ENCODE results near the gene C1orf21. TPM values are rescaled to one million over a fixed set of nuclear protein-coding genes. Genes with fewer than 3 reads are reported as not detected.
A peak's percentile ranks its signal among the peaks of the same experiment; 100 is the strongest.

C1orf21 gene
- total RNA-seq, 2 experiments from 2014 or later = 4.6 to 5.1 TPM

DNA sequence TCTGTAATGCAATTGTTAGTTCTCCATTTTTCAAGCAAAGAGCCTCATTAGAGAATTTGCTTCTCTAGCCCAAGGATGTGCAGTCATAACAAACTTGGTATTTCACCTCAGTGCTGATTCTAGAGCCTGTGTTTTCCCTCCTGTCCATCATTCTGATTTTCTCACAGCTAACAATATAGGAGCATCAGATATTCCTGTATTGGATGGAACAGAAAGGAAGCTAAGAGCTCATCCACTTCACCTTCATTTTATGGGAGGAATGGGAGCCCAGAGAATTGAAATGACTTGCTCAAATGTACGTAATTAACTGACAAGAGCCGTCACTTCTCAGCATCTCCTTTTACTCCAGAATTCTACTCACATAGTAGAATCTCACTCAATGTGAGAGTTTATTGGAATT, 271.2 kb downstream of the C1orf21 start:
- no peaks in the 10 kb centered on the region for H3K9me3 Mint-ChIP-seq (ENCODE audit: insufficient read depth)
- H3K27me3 Mint-ChIP-seq (ENCODE audit: low read depth) = peaks cover 22% of the 10 kb centered on the region
- no peaks in the 10 kb centered on the region for H3K4me1 Mint-ChIP-seq (ENCODE audit: low read depth)
- no peak overlapping the region for H3K4me3 Mint-ChIP-seq
- no peak overlapping the region for H3K27ac Mint-ChIP-seq
- H3K36me3 Mint-ChIP-seq (ENCODE audit: low read depth) = no peaks in the 10 kb centered on the region
- ATAC-seq (no peak), DNase-seq (no peak)
- CTCF ChIA-PET = no interaction called here
- POLR2A ChIA-PET = no interaction called here

DNA sequence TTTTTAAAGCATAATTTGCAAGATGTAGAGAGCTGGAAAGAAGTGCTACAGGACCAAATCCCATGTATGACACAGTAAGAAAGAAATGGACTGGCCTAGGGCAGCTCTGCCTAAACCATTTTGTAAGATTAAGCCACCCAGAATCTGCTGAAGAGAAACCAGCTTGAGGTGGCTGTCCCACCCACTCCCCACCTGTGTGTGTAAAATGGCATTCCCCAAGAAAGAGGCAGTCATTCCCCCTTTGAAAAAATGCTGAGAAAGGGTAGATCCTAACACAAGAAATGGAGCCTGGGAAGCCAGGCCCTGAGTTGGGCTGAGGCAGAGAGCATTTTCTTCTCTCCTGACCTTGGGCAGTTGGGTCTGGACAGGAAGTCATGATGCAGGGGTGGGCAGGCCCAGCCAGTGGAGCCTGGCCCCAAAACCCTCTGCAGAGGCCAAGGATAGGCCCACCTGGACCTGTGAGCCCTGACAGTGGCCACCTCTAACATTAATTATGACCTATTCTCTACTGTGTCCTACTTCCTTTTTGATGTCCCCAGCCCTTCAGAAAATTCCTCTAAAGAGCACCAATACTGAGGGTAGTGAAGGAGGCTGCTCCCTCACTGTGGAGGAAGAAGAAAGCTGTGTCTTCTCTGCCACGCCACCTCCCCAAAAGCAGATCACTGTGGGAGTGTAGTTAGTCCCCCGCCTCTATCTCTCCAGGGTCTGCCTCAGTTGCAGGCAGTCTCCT, 273.8 kb downstream of the C1orf21 start:
- no peaks in the 10 kb centered on the region for H3K36me3 Mint-ChIP-seq (ENCODE audit: low read depth)
- CTCF ChIA-PET = interaction anchor here (1.1 to 1.4 kb wide), 2 partner anchors 10 to 1005 kb away, joined by 4 to 5 read pairs; no protein-coding TSS in a partner anchor
- POLR2A ChIA-PET = no interaction called here
- ATAC-seq (no peak), DNase-seq (no peak)
- H3K27me3 Mint-ChIP-seq (ENCODE audit: low read depth) = peaks cover 20% of the 10 kb centered on the region
- H3K9me3 Mint-ChIP-seq (ENCODE audit: insufficient read depth) = no peaks in the 10 kb centered on the region
- no peak overlapping the region for H3K27ac Mint-ChIP-seq
- H3K4me3 Mint-ChIP-seq = no peak overlapping the region
- peaks cover 3% of the 10 kb centered on the region for H3K4me1 Mint-ChIP-seq (ENCODE audit: low read depth)

DNA sequence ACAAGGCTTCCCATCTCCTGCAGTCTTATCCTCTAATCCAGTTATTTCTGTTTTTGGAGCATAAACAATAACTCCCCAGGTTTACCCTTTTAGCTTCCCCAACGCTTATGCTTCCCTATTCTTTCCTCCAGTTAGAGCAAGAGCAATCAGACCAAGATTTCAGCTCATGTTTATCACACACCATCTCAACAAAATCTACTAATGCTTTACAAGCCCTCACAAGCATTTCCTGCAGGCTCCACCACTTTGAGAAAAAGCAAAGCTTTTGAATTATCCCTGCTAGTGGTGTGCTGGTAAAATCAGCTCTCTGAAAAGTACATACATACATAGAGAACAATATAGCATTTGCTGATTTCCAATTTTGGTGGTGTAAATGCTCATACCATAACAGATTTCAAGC, 275.0 kb downstream of the C1orf21 start:
- Mint-ChIP-seq H3K4me3 (no peak overlapping the region), H3K27ac (no peak overlapping the region), H3K27me3 (ENCODE audit: low read depth) (peaks cover 24% of the 10 kb centered on the region), H3K36me3 (ENCODE audit: low read depth) (no peaks in the 10 kb centered on the region), H3K4me1 (ENCODE audit: low read depth) (peaks cover 3% of the 10 kb centered on the region), H3K9me3 (ENCODE audit: insufficient read depth) (no peaks in the 10 kb centered on the region)
- ATAC-seq (no peak), DNase-seq (no peak)
- CTCF ChIA-PET = interaction anchor here (1.4 kb wide), 1 partner anchor 1006 kb away, joined by 5 read pairs; no protein-coding TSS in a partner anchor
- POLR2A ChIA-PET = no interaction called here

DNA sequence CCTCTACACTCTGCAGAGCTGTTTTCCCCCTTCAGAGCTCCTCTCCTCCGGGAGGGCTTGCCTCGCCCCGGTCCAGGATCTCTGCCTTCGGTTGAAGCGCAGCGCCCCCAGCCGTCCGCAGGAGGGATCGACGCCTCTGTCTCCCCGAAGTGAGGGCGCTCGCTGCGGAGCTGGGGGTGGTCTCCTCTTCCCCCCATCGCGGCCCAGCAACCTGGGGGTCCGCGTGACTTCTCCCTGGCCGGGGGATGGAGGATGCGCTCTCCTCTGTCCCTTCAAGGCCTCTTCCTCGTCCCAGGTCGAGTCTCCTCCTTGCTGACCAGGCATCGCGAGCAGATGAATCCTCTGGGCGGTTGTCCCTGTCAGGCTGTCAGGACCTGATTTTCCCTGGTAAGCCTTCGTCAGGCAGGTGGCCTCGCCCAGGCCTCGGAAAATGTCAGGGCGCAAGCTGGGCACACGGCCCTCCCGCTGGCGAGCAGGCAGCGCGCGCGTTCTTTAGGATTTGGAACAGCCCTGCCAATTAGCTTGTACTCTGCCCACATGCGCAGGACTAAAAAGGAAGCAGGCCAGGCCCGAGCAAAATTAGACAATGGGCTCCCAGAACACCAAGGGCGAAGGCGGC, 277.3 kb downstream of the C1orf21 start:
- ChIA-PET POLR2A (no interaction called here), CTCF (interaction anchor here (0.6 to 1.8 kb wide), 36 partner anchors 10 to 1009 kb away, joined by 3 to 11 read pairs (median 4); no protein-coding TSS in a partner anchor)
- DNase-seq = peak; percentile 64
- Mint-ChIP-seq H3K4me1 (ENCODE audit: low read depth) (peaks cover 3% of the 10 kb centered on the region), H3K36me3 (ENCODE audit: low read depth) (no peaks in the 10 kb centered on the region), H3K4me3 (no peak overlapping the region), H3K27ac (no peak overlapping the region), H3K9me3 (ENCODE audit: insufficient read depth) (no peaks in the 10 kb centered on the region), H3K27me3 (ENCODE audit: low read depth) (peaks cover 26% of the 10 kb centered on the region)
- peak; percentile 81 for ATAC-seq

DNA sequence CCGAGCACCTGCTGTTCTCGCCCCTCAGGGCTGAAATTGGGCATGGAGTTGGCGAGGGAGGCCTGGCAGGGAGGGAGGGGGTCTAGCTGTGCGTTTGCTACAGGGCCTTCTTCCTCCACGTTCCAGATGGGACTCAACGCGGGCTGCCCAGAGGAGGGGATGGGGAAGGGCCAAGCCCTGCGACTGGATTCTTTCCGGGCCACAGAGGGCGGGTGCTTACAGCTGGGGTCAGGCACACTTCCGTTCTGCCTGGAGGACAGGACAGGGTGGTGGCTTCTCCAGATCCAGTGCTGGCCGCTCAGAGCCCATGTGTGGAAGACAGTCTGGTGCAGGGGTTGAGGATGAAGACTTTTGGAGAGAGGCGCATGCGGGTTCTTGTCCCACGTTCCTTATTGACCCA, 277.8 kb downstream of the C1orf21 start:
- ATAC-seq = no peak
- H3K4me1 Mint-ChIP-seq (ENCODE audit: low read depth) = peaks cover 3% of the 10 kb centered on the region
- CTCF ChIA-PET = interaction anchor here (0.6 to 1.8 kb wide), 24 partner anchors 9 to 1009 kb away, joined by 3 to 10 read pairs (median 4); no protein-coding TSS in a partner anchor
- peaks cover 26% of the 10 kb centered on the region for H3K27me3 Mint-ChIP-seq (ENCODE audit: low read depth)
- no peak overlapping the region for H3K27ac Mint-ChIP-seq
- H3K4me3 Mint-ChIP-seq = no peak overlapping the region
- POLR2A ChIA-PET = no interaction called here
- H3K9me3 Mint-ChIP-seq (ENCODE audit: insufficient read depth) = no peaks in the 10 kb centered on the region
- H3K36me3 Mint-ChIP-seq (ENCODE audit: low read depth) = no peaks in the 10 kb centered on the region
- DNase-seq = no peak

DNA sequence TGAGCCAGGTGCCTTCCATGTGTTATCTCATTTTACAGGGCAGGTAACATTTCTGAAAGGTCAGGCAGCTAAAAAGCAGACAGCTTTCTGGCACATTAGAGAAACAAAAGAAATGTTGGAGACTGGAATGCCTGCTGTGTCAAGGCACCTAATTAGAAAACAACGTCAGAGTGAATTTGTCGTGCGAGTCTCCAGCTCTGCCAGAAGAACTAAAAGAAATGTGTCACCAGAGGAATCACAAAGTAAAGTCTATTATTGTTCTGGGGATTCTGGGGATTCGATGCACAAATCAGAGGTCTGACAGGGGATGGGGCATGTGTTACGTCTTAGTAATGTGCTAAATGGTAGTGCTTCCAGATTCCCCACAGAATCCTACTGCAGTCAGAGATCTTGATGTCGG, 278.5 kb downstream of the C1orf21 start:
- Mint-ChIP-seq H3K4me3 (no peak overlapping the region), H3K9me3 (ENCODE audit: insufficient read depth) (no peaks in the 10 kb centered on the region), H3K27me3 (ENCODE audit: low read depth) (peaks cover 23% of the 10 kb centered on the region), H3K27ac (no peak overlapping the region), H3K4me1 (ENCODE audit: low read depth) (peaks cover 3% of the 10 kb centered on the region), H3K36me3 (ENCODE audit: low read depth) (no peaks in the 10 kb centered on the region)
- no peak for DNase-seq
- CTCF ChIA-PET = interaction anchor here (1.2 kb wide), 1 partner anchor 450 kb away, joined by 3 read pairs; no protein-coding TSS in a partner anchor
- POLR2A ChIA-PET = no interaction called here
- ATAC-seq = no peak

DNA sequence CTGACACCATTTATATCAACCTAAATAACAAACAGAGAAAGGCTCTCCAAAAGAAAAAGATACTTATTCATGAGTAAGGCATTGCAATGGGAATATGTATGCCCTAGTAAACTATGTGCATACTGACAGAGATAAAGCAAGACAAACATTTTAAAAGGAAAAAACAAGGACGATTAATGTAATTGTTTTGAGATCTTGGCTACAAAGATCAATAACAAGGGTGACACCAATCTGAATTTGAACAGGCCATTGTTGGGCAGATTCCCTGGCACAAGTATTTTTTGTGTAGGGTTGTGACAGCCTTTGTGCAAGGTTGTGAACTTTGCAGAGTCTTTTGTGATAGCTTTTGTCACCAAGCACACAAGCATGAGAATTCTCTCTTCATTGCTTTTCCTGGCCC, 282.6 kb downstream of the C1orf21 start:
- Mint-ChIP-seq H3K4me3 (no peak overlapping the region), H3K9me3 (ENCODE audit: insufficient read depth) (no peaks in the 10 kb centered on the region), H3K27ac (no peak overlapping the region), H3K27me3 (ENCODE audit: low read depth) (peaks cover 23% of the 10 kb centered on the region), H3K4me1 (ENCODE audit: low read depth) (no peaks in the 10 kb centered on the region), H3K36me3 (ENCODE audit: low read depth) (no peaks in the 10 kb centered on the region)
- CTCF ChIA-PET = no interaction called here
- ATAC-seq (no peak), DNase-seq (no peak)
- POLR2A ChIA-PET = no interaction called here

DNA sequence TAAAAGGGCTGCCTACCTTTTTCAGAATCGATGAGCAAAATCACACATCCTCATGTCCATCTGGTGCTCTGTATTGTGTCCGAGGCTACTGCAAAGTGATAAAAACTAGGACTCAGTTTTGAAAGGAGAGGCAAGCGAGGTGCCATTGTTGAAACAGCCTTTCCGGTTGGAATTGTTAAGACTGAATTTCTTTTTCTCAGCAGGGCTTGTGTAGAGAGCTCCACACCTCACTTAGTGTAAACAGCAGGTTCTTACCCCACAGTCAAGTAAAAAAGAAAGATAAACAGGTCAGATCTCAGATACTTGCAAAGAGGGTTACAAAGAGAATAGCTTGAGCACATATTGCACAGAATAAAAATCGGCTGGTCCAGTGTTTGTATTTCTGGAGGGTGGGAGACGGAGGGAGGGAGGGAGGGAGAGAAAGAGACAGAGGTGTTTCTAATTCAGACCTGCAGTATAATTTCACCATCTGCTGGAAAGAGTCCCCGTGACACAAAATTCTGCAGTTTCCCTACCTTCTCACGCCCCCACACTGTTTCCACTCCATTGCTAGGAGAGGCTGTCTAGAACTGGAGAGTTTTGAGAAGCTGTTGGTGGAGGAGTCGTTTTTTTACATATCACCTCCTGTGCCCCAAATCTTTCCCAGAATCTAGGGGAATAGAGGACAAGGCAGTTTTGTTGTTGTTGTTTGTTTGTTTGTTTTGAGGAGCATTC, 285.3 kb downstream of the C1orf21 start:
- H3K36me3 Mint-ChIP-seq (ENCODE audit: low read depth) = no peaks in the 10 kb centered on the region
- H3K4me3 Mint-ChIP-seq = no peak overlapping the region
- ATAC-seq (no peak), DNase-seq (no peak)
- POLR2A ChIA-PET = no interaction called here
- no peaks in the 10 kb centered on the region for H3K4me1 Mint-ChIP-seq (ENCODE audit: low read depth)
- H3K27me3 Mint-ChIP-seq (ENCODE audit: low read depth) = peaks cover 18% of the 10 kb centered on the region
- CTCF ChIA-PET = no interaction called here
- no peak overlapping the region for H3K27ac Mint-ChIP-seq
- H3K9me3 Mint-ChIP-seq (ENCODE audit: insufficient read depth) = no peaks in the 10 kb centered on the region

DNA sequence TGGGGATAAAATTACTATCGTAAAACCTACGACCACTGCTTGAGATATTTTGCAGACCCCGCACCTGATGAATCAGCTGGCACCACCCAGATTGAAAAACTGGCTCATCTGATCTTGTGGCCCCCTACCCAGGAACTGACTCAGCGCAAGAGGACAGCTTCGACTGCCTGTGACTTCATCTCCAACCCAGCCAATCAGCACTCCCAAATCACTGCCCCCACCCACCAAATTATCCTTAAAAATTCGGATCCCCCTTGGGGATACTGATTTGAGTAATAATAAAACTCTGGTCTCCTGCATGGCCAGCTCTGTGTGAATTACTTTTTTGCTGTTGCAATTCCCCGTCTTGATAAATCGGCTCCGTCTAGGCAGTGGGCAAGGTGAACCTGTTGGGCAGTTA, 286.5 kb downstream of the C1orf21 start:
- Mint-ChIP-seq H3K9me3 (ENCODE audit: insufficient read depth) (no peaks in the 10 kb centered on the region), H3K27ac (no peak overlapping the region), H3K4me3 (no peak overlapping the region), H3K4me1 (ENCODE audit: low read depth) (no peaks in the 10 kb centered on the region), H3K36me3 (ENCODE audit: low read depth) (no peaks in the 10 kb centered on the region), H3K27me3 (ENCODE audit: low read depth) (peaks cover 15% of the 10 kb centered on the region)
- ATAC-seq (no peak), DNase-seq (no peak)
- CTCF ChIA-PET = interaction anchor here (0.9 kb wide), 1 partner anchor 9 kb away, joined by 5 read pairs; no protein-coding TSS in a partner anchor
- POLR2A ChIA-PET = no interaction called here

DNA sequence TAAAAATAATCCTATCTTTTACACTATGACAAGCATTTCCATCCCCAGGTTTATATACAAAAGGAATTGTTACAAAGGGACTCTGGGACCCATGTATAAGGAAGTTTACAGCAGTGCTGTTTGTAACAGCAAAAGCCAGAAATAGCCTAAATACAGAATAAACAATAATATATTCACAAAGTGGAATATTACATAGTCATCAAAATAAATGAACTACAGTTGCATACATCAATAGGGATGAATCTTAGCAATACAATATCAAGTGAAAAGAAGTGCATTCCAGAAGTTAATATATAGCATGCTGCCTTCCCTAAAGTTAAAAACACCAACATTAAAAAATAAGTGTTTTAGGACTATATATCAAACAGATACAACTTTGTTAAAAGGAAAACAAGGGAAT, 290.5 kb downstream of the C1orf21 start:
- DNase-seq (no peak), ATAC-seq (no peak)
- Mint-ChIP-seq H3K4me1 (ENCODE audit: low read depth) (no peaks in the 10 kb centered on the region), H3K36me3 (ENCODE audit: low read depth) (no peaks in the 10 kb centered on the region), H3K27me3 (ENCODE audit: low read depth) (peaks cover 8% of the 10 kb centered on the region), H3K9me3 (ENCODE audit: insufficient read depth) (peaks cover 6% of the 10 kb centered on the region), H3K27ac (no peak overlapping the region), H3K4me3 (no peak overlapping the region)
- ChIA-PET POLR2A (no interaction called here), CTCF (interaction anchor here (1.1 to 1.9 kb wide), 2 partner anchors 13 to 14 kb away, joined by 4 to 8 read pairs; no protein-coding TSS in a partner anchor)
